Measurements from ENCODE around the gene EVA1B. TPM values are rescaled to one million over a fixed set of nuclear protein-coding genes. Genes with fewer than 3 reads are reported as not detected.

EVA1B gene
- total RNA-seq, 4 donors from 2014 or later, result 40.6 to 107 (median 52.4) TPM

GRCh38 chr1:36346741-36347370 lies 23.4 kb upstream of the EVA1B start:
- TF ChIP-seq CTCF (IDR thresholded peaks at IDR 0.05), result no peak
- ATAC-seq (ENCODE audit: low FRiP score) (no peak), DNase-seq (ENCODE audit: low spot score) (no peak)

GRCh38 chr1:36345353-36345752 lies 21.9 kb upstream of the EVA1B start:
- TF ChIP-seq CTCF (IDR thresholded peaks at IDR 0.05), result no peak
- no peak for ATAC-seq (ENCODE audit: low FRiP score)
- no peak for DNase-seq (ENCODE audit: low spot score)

- ATAC-seq (ENCODE audit: low FRiP score) (no peak), DNase-seq (ENCODE audit: low spot score) (no peak)
- TF ChIP-seq CTCF (IDR thresholded peaks at IDR 0.05), result no peak
Observed at GRCh38 chr1:36344395-36344680, 20.9 kb upstream of the EVA1B start.

GRCh38 chr1:36343651-36344394 lies 20.4 kb upstream of the EVA1B start:
- no peak for DNase-seq (ENCODE audit: low spot score)
- ATAC-seq (ENCODE audit: low FRiP score), result no peak
- no peak for TF ChIP-seq CTCF (IDR thresholded peaks at IDR 0.05)

- peak; percentile 73 for ATAC-seq (ENCODE audit: low FRiP score)
- TF ChIP-seq CTCF (IDR thresholded peaks at IDR 0.05), result no peak
Observed at GRCh38 chr1:36342426-36343185, 19.2 kb upstream of the EVA1B start.

GRCh38 chr1:36341626-36342320 lies 18.3 kb upstream of the EVA1B start:
- ATAC-seq (ENCODE audit: low FRiP score), result no peak
- no peak for DNase-seq (ENCODE audit: low spot score)
- no peak for TF ChIP-seq CTCF (IDR thresholded peaks at IDR 0.05)

More at GRCh38 chr1:36342426-36343185, 19.2 kb upstream of the EVA1B start:
- DNase-seq (ENCODE audit: low spot score), result no peak
